Measurements from ENCODE around the gene ETFRF1. TPM values are rescaled to one million over a fixed set of nuclear protein-coding genes. Genes with fewer than 3 reads are reported as not detected.

ETFRF1 gene
- total RNA-seq, 2 donors from 2014 or later = 21.8 to 39.1 TPM

- no peaks in the 10 kb centered on the region for H3K27me3 ChIP-seq (replicated peaks; ENCODE audit: insufficient read depth)
- DNase-seq (ENCODE audit: low spot score) = no peak
- peaks cover 5 to 12% of the 10 kb centered on the region in 2 donors for H3K4me1 ChIP-seq (ENCODE audit: control insufficient read depth in 1 of 2, low read depth in 2 of 2)
- no peaks in the 10 kb centered on the region for H3K36me3 ChIP-seq
- H3K27ac ChIP-seq = no peak overlapping the region
- no peak overlapping the region for H3K4me3 ChIP-seq
- H3K9me3 ChIP-seq = no peaks in the 10 kb centered on the region
- no peak for TF ChIP-seq CTCF (IDR thresholded peaks at IDR 0.05)
- ATAC-seq (ENCODE audit: insufficient number of reproducible peaks, low FRiP score, low read depth) = no peak
These were observed 39.0 kb upstream of the ETFRF1 start for GRCh38 chr12:25156061-25156460.

GRCh38 chr12:25162866-25163265 is 32.2 kb upstream of the ETFRF1 start:
- no peak for ATAC-seq (ENCODE audit: insufficient number of reproducible peaks, low FRiP score, low read depth)
- no peak for TF ChIP-seq CTCF (IDR thresholded peaks at IDR 0.05)

GRCh38 chr12:25182765-25183164 is 12.3 kb upstream of the ETFRF1 start:
- no peak overlapping the region for H3K27ac ChIP-seq
- no peak for ATAC-seq (ENCODE audit: insufficient number of reproducible peaks, low FRiP score, low read depth)

More at GRCh38 chr12:25162866-25163265, 32.2 kb upstream of the ETFRF1 start:
- H3K27ac ChIP-seq = no peak overlapping the region
- H3K36me3 ChIP-seq = no peaks in the 10 kb centered on the region
- H3K9me3 ChIP-seq = no peaks in the 10 kb centered on the region
- no peak for DNase-seq (ENCODE audit: low spot score)
- no peak overlapping the region for H3K4me3 ChIP-seq
- H3K27me3 ChIP-seq (replicated peaks; ENCODE audit: insufficient read depth) = no peaks in the 10 kb centered on the region
- H3K4me1 ChIP-seq (ENCODE audit: control insufficient read depth in 1 of 2, low read depth in 2 of 2) = no peaks in the 10 kb centered on the region

GRCh38 chr12:25184132-25184531 is 10.9 kb upstream of the ETFRF1 start:
- Histone ChIP-seq H3K27ac (no peak overlapping the region), H3K4me1 (ENCODE audit: control insufficient read depth in 1 of 2, low read depth in 2 of 2) (no peaks in the 10 kb centered on the region)

More at GRCh38 chr12:25182765-25183164, 12.3 kb upstream of the ETFRF1 start:
- Histone ChIP-seq H3K36me3 (no peaks in the 10 kb centered on the region), H3K27me3 (replicated peaks; ENCODE audit: insufficient read depth) (no peaks in the 10 kb centered on the region), H3K4me1 (ENCODE audit: control insufficient read depth in 1 of 2, low read depth in 2 of 2) (no peaks in the 10 kb centered on the region), H3K9me3 (no peaks in the 10 kb centered on the region), H3K4me3 (no peak overlapping the region)
- TF ChIP-seq CTCF (IDR thresholded peaks at IDR 0.05) = no peak
- no peak for DNase-seq (ENCODE audit: low spot score)

GRCh38 chr12:25186038-25186787 is 8.8 kb upstream of the ETFRF1 start:
- no peaks in the 10 kb centered on the region for H3K27me3 ChIP-seq (replicated peaks; ENCODE audit: insufficient read depth)
- no peaks in the 10 kb centered on the region for H3K9me3 ChIP-seq
- no peak for DNase-seq (ENCODE audit: low spot score)
- no peaks in the 10 kb centered on the region for H3K4me1 ChIP-seq (ENCODE audit: control insufficient read depth in 1 of 2, low read depth in 2 of 2)
- H3K4me3 ChIP-seq = no peak overlapping the region
- no peak for ATAC-seq (ENCODE audit: insufficient number of reproducible peaks, low FRiP score, low read depth)
- no peak overlapping the region for H3K27ac ChIP-seq
- no peaks in the 10 kb centered on the region for H3K36me3 ChIP-seq
- no peak for TF ChIP-seq CTCF (IDR thresholded peaks at IDR 0.05)

More at GRCh38 chr12:25184132-25184531, 10.9 kb upstream of the ETFRF1 start:
- TF ChIP-seq CTCF (IDR thresholded peaks at IDR 0.05) = no peak
- Histone ChIP-seq H3K27me3 (replicated peaks; ENCODE audit: insufficient read depth) (no peaks in the 10 kb centered on the region), H3K36me3 (no peaks in the 10 kb centered on the region), H3K9me3 (no peaks in the 10 kb centered on the region), H3K4me3 (no peak overlapping the region)
- no peak for DNase-seq (ENCODE audit: low spot score)
- ATAC-seq (ENCODE audit: insufficient number of reproducible peaks, low FRiP score, low read depth) = no peak

All from thoracic aorta (tissue), 2 donors.